Mesenchymal stem cell (in vitro differentiated cells and primary cell): ENCODE results near the gene FOLR3.

Experiments
- DNase-seq: peaks from one replicate; pipeline ENCODE4 v3.0.0-alpha.2; 2013
- H2AFZ ChIP-seq: one replicate; pipeline ENCODE4 v1.6.1; 2013; ENCODE audit warnings: low read depth, mild to moderate bottlenecking, control low read depth, inconsistent platforms, low read length, moderate library complexity
- H2AK5ac ChIP-seq: 2 replicates; pipeline ENCODE4 v1.6.1; 2013; ENCODE audit warnings: low read length, moderate library complexity, mild to moderate bottlenecking, inconsistent platforms; ENCODE audit not compliant: severe bottlenecking
- H2BK120ac ChIP-seq: one replicate; pipeline ENCODE4 v1.6.1; 2013; ENCODE audit warnings: low read depth, mild to moderate bottlenecking, inconsistent platforms, low read length, moderate library complexity
- H2BK12ac ChIP-seq, 2 experiments: one replicate each; pipeline ENCODE4 v1.6.1; 2013; ENCODE audit warnings: inconsistent platforms in 2 of 2, low read length in 2 of 2, mild to moderate bottlenecking in 2 of 2, moderate library complexity in 2 of 2, control low read depth in 1 of 2
- H2BK15ac ChIP-seq: one replicate; pipeline ENCODE4 v1.6.1; 2013; ENCODE audit warnings: mild to moderate bottlenecking, low read depth, inconsistent platforms; ENCODE audit not compliant: poor library complexity, severe bottlenecking
- H2BK5ac ChIP-seq: 2 replicates; pipeline ENCODE4 v1.6.1; 2013; ENCODE audit warnings: low read depth, mild to moderate bottlenecking, low read length, control low read depth, inconsistent platforms; ENCODE audit not compliant: poor library complexity, severe bottlenecking
- H3K14ac ChIP-seq, 2 experiments: one replicate each; pipeline ENCODE4 v1.6.1; 2013; ENCODE audit warnings: inconsistent platforms in 2 of 2, low read length in 2 of 2, control low read depth in 1 of 2, mild to moderate bottlenecking in 1 of 2, moderate library complexity in 1 of 2
- H3K18ac ChIP-seq, 2 experiments: one replicate each; pipeline ENCODE4 v1.6.1; 2013; ENCODE audit warnings: inconsistent platforms in 2 of 2, low read length in 2 of 2, control low read depth in 1 of 2, low read depth in 1 of 2, mild to moderate bottlenecking in 1 of 2
- H3K23ac ChIP-seq, 2 experiments: one replicate each; pipeline ENCODE4 v1.6.1; 2013; ENCODE audit warnings: inconsistent platforms in 2 of 2, low read length in 2 of 2, mild to moderate bottlenecking in 2 of 2, moderate library complexity in 2 of 2, control low read depth in 1 of 2
- H3K27ac ChIP-seq: 2 replicates; pipeline ENCODE4 v1.5.1; 2013; ENCODE audit warnings: mild to moderate bottlenecking, moderate library complexity, low read length, control low read depth, inconsistent platforms; ENCODE audit not compliant: poor library complexity, severe bottlenecking
- H3K27me3 ChIP-seq, 2 experiments: 2 replicates each; pipeline versions ENCODE4 v1.6.1 to v1.7.0; 2013; ENCODE audit warnings: low read length in 2 of 2, mild to moderate bottlenecking in 2 of 2, moderate library complexity in 2 of 2, control low read depth in 1 of 2, inconsistent platforms in 1 of 2; ENCODE audit not compliant: control insufficient read depth in 1 of 2, insufficient read depth in 1 of 2
- H3K36me3 ChIP-seq, 2 experiments: 2 replicates each; pipeline versions ENCODE4 v1.6.1 to v1.7.0; 2013; ENCODE audit warnings: low read length in 2 of 2, control low read depth in 1 of 2, inconsistent platforms in 1 of 2, low read depth in 1 of 2, mild to moderate bottlenecking in 1 of 2; ENCODE audit not compliant: insufficient read depth in 2 of 2, control insufficient read depth in 1 of 2
- H3K4ac ChIP-seq, 2 experiments: one replicate each; pipeline ENCODE4 v1.6.1; 2013; ENCODE audit warnings: inconsistent platforms in 2 of 2, low read length in 2 of 2, mild to moderate bottlenecking in 2 of 2, moderate library complexity in 2 of 2, control low read depth in 1 of 2, low read depth in 1 of 2
- H3K4me1 ChIP-seq: 2 replicates; pipeline ENCODE4 v1.6.1; 2013; ENCODE audit warnings: low read depth, low read length, control low read depth; ENCODE audit not compliant: control insufficient read depth, insufficient read depth
- H3K4me2 ChIP-seq: 2 replicates; pipeline ENCODE4 v1.6.1; 2013; ENCODE audit warnings: low read length, mild to moderate bottlenecking, inconsistent platforms; ENCODE audit not compliant: poor library complexity, severe bottlenecking
- H3K4me3 ChIP-seq, 2 experiments: 2 replicates each; pipeline versions ENCODE4 v1.5.1 to v1.7.0; 2013; ENCODE audit warnings: low read length in 2 of 2, mild to moderate bottlenecking in 2 of 2, control low read depth in 1 of 2, low read depth in 1 of 2; ENCODE audit not compliant: insufficient read depth in 1 of 2
- H3K79me1 ChIP-seq: replicated peaks from 2 replicates; pipeline ENCODE4 v1.6.1; 2013; ENCODE audit warnings: mild to moderate bottlenecking, control low read depth, low read length, inconsistent platforms; ENCODE audit not compliant: poor library complexity, severe bottlenecking
- H3K9ac ChIP-seq: 2 replicates; pipeline ENCODE4 v1.7.0; 2013; ENCODE audit warnings: mild to moderate bottlenecking, low read length, moderate library complexity
- H3K9me3 ChIP-seq: 2 replicates; pipeline ENCODE4 v1.7.0; 2013; ENCODE audit warnings: mild to moderate bottlenecking, low read length; ENCODE audit not compliant: control insufficient read depth
- H4K8ac ChIP-seq: one replicate; pipeline ENCODE4 v1.6.1; 2013; ENCODE audit warnings: inconsistent platforms, mild to moderate bottlenecking, low read length, moderate library complexity
- H4K91ac ChIP-seq: one replicate; pipeline ENCODE4 v1.6.1; 2013; ENCODE audit warnings: mild to moderate bottlenecking, low read length, inconsistent platforms
- WGBS: methylation state at CpG from one replicate; pipeline ENCODE4 v1.1.7; 2013; ENCODE audit warnings: mixed read lengths; 5-methylcytosine and 5-hydroxymethylcytosine counted together

FOLR3 gene

GRCh38 chr11:72127923-72128322 is 7.6 kb upstream of the FOLR3 start:
- H4K8ac ChIP-seq: no peak overlapping the region
- H2BK120ac ChIP-seq: no peak overlapping the region
- no peak overlapping the region for H2AK5ac ChIP-seq
- H3K18ac ChIP-seq: no peak overlapping the region
- H4K91ac ChIP-seq: no peak overlapping the region
- H3K79me1 ChIP-seq: no peaks in the 10 kb centered on the region
- H3K4me2 ChIP-seq: no peak overlapping the region
- H3K4me1 ChIP-seq: no peaks in the 10 kb centered on the region
- no peak overlapping the region for H3K27ac ChIP-seq
- no peak overlapping the region for H2BK12ac ChIP-seq
- peaks cover 0 to under 1% of the 10 kb centered on the region in 2 experiments for H3K27me3 ChIP-seq
- H3K9ac ChIP-seq: no peak overlapping the region
- no peak overlapping the region for H3K4me3 ChIP-seq
- H3K14ac ChIP-seq: no peak overlapping the region
- no peak for DNase-seq
- H2BK15ac ChIP-seq: no peak overlapping the region
- no peaks in the 10 kb centered on the region for H3K36me3 ChIP-seq
- no peak overlapping the region for H3K4ac ChIP-seq
- 49% methylated on average over 2 of the region's 2 CpGs for WGBS
- no peak overlapping the region for H2AFZ ChIP-seq
- H2BK5ac ChIP-seq: no peak overlapping the region
- no peak overlapping the region for H3K23ac ChIP-seq
- H3K9me3 ChIP-seq: no peaks in the 10 kb centered on the region

- Histone ChIP-seq H3K9ac (no peak overlapping the region), H3K79me1 (no peaks in the 10 kb centered on the region), H4K91ac (no peak overlapping the region), H3K27me3 (peaks cover 0 to 4% of the 10 kb centered on the region in 2 experiments), H3K4me3 (no peak overlapping the region), H3K4ac (no peak overlapping the region), H3K36me3 (no peaks in the 10 kb centered on the region), H3K9me3 (no peaks in the 10 kb centered on the region), H3K27ac (no peak overlapping the region), H3K14ac (no peak overlapping the region), H4K8ac (no peak overlapping the region), H2BK120ac (no peak overlapping the region), H2BK5ac (no peak overlapping the region), H2BK15ac (no peak overlapping the region), H3K4me1 (no peaks in the 10 kb centered on the region), H2BK12ac (no peak overlapping the region), H3K4me2 (no peak overlapping the region), H3K18ac (no peak overlapping the region), H2AFZ (no peak overlapping the region), H3K23ac (no peak overlapping the region), H2AK5ac (no peak overlapping the region)
- DNase-seq: no peak
- WGBS: 59% methylated on average over 3 of the region's 3 CpGs
Observed at GRCh38 chr11:72129381-72129780, 6.1 kb upstream of the FOLR3 start.

- no CpG with 5 or more reads among the region's 2 CpGs for WGBS
- peaks cover 4% of the 10 kb centered on the region for H3K9me3 ChIP-seq
- no peak overlapping the region for H2BK5ac ChIP-seq
Observed at GRCh38 chr11:72132646-72133045, 2.9 kb upstream of the FOLR3 start.

GRCh38 chr11:72135891-72136683 is 562 bp downstream of the FOLR3 start:
- H3K9ac ChIP-seq: no peak overlapping the region
- WGBS: 82% methylated on average over 14 of the region's 14 CpGs

More at GRCh38 chr11:72132646-72133045, 2.9 kb upstream of the FOLR3 start:
- Histone ChIP-seq H3K27me3 (peaks cover 0 to 4% of the 10 kb centered on the region in 2 experiments), H2BK12ac (no peak overlapping the region), H3K18ac (no peak overlapping the region), H3K36me3 (peaks cover 0 to 11% of the 10 kb centered on the region in 2 experiments), H2AK5ac (no peak overlapping the region), H2AFZ (no peak overlapping the region), H4K91ac (no peak overlapping the region), H2BK120ac (no peak overlapping the region), H3K79me1 (no peaks in the 10 kb centered on the region), H3K4me2 (no peak overlapping the region), H3K14ac (no peak overlapping the region), H3K4ac (no peak overlapping the region), H4K8ac (no peak overlapping the region), H3K9ac (no peak overlapping the region), H3K27ac (no peak overlapping the region), H3K4me1 (peaks cover 5% of the 10 kb centered on the region), H2BK15ac (no peak overlapping the region), H3K23ac (no peak overlapping the region), H3K4me3 (no peak overlapping the region)
- no peak for DNase-seq

More at GRCh38 chr11:72135891-72136683, 562 bp downstream of the FOLR3 start:
- H3K4me1 ChIP-seq: peaks cover 5% of the 10 kb centered on the region
- no peak overlapping the region for H3K14ac ChIP-seq
- no peak overlapping the region for H2AK5ac ChIP-seq
- peaks cover 4% of the 10 kb centered on the region for H3K9me3 ChIP-seq
- H4K8ac ChIP-seq: no peak overlapping the region
- no peaks in the 10 kb centered on the region for H3K79me1 ChIP-seq
- H3K27ac ChIP-seq: peak overlapping the region; percentile 9
- H2BK12ac ChIP-seq: no peak overlapping the region
- H3K4ac ChIP-seq: peak overlapping the region in 1 of 2 experiments; percentile 37
- H3K23ac ChIP-seq: no peak overlapping the region
- no peak overlapping the region for H2AFZ ChIP-seq
- DNase-seq: no peak
- H3K27me3 ChIP-seq: peaks cover 0 to 4% of the 10 kb centered on the region in 2 experiments
- no peak overlapping the region for H3K18ac ChIP-seq
- H3K4me3 ChIP-seq: no peak overlapping the region
- H2BK5ac ChIP-seq: no peak overlapping the region
- no peak overlapping the region for H2BK120ac ChIP-seq
- H2BK15ac ChIP-seq: no peak overlapping the region
- no peak overlapping the region for H3K4me2 ChIP-seq
- H3K36me3 ChIP-seq: peaks cover 0 to 13% of the 10 kb centered on the region in 2 experiments
- no peak overlapping the region for H4K91ac ChIP-seq
